Measurements from ENCODE around the gene EVX1.

EVX1 gene

GRCh38 chr7:27235387-27236311 is 7.0 kb upstream of the EVX1 start:
- DNase-seq (ENCODE audit: low spot score), result no peak

- no peak for DNase-seq (ENCODE audit: low spot score)
Measured at GRCh38 chr7:27237735-27238334, 4.8 kb upstream of the EVX1 start.

GRCh38 chr7:27238979-27239386 is 3.6 kb upstream of the EVX1 start:
- no peak for DNase-seq (ENCODE audit: low spot score)

DNA sequence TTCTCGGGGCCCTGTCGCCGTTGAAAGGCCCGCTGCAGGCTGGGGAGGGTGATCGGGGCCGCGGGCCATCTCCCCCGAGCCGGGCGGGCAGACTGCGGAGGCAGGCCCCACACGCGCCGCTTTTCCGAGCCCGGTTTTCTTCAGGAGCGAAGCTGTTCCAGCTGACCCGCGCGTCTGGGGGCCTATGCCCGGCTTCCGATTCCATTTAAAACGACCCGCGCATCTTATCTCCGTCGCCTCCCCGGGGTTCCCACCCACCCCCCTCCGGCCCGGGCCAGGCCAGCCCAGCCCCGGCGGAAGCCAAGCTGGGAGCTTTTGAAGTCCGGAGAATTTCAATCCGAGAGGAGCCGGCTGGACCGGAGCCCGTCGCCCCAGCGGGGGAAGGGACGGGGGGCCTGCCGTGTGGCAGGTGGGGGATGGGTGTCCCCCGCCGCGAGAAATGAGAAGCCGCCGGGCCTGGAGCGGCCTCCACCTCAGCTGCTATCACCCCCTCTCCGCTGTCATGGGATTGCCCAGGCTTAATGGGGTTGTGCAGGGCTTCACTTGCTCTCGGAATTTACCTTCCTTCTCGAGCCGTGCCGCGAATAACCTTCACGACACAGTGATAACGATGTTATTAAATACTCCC is 3.1 kb upstream of the EVX1 start:
- DNase-seq (ENCODE audit: low spot score), result peak; percentile 10

GRCh38 chr7:27240015-27240731 is 2.4 kb upstream of the EVX1 start:
- DNase-seq (ENCODE audit: low spot score), result no peak

DNA sequence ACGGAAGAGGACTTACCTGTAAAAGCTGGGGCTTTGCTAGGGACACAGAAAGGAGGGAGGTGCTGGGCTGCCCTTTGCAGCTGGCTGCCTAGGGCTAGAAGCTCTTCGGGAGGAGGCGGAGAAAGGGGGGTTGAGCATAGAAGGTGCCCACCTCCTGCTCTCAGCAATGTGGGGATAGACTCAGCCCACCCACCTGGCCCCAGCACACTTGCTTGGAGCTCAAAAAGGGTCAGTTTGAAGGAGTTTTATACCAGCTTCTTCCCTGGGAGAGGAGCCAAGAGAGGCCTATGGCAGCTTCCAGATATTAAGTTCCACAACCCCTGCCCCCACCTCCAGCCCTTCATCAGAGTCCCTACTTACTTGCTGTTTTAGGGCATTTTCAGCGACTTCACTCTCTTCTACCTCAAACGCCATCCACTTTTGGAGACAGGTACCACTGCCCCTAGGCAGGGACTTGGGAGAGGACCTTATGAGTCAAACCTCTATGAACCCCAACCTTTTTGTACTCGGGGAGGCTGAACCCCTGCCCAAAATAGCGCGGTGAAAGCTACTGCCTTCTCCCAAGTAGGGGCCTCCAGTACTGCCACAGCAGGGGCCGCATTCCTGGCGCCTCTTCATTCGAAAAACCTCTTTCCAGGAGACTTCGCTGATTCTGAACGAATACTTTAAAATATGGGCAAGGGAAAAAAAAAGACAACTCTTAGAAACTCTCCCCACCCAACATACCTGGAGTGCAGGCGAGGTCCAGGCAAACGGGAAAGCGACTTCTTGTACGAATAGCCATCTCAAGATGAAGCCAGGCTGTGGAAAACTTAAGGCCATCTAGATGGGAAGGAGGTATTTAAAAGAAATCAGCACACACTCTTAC is 1.2 kb upstream of the EVX1 start:
- no peak for DNase-seq (ENCODE audit: low spot score)

- DNase-seq (ENCODE audit: low spot score), result no peak
Measured at GRCh38 chr7:27242154-27242553, 448 bp upstream of the EVX1 start.

DNA sequence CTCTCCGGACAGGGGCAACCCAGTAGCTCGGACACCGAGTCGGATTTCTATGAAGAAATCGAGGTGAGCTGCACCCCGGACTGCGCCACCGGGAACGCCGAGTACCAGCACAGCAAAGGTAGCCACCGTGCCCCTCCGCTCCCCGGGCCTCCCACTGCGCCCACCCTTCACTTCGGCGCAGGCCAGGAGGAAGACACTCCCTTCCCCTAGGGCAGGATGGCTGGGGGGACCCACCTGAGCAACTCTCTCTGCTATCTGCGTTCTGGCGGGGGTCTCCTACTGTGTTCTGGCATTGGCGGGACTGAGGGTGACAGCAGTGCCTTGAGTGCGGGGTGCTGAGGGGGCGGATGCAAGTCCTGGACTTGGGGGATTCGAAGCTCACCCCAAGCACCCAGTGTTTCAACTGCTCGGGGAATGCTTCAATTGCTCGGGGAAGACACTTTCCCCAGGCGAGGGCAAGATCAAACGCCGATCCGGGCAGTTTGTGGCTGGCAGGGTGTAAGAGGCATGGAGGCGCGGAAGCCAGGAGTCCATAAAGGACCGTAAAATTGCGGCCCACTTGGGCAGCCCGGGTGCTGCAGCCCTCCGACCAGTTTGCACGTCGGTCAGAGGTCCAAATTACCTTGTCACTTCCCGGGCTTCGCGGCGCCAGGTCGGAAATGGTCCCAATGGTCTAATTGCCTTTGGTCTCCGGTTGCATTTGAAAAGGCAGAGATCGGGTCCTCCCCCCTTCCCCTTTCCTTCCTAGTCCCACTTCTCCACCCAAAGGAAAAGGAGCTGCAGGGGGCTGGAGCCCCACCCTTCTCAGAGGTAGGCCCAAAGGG is 950 bp downstream of the EVX1 start:
- no peak for DNase-seq (ENCODE audit: low spot score)

GRCh38 chr7:27244488-27245123 is 2.0 kb downstream of the EVX1 start:
- no peak for DNase-seq (ENCODE audit: low spot score)

- DNase-seq (ENCODE audit: low spot score), result no peak
Measured at GRCh38 chr7:27245124-27245797, 2.7 kb downstream of the EVX1 start.

DNA sequence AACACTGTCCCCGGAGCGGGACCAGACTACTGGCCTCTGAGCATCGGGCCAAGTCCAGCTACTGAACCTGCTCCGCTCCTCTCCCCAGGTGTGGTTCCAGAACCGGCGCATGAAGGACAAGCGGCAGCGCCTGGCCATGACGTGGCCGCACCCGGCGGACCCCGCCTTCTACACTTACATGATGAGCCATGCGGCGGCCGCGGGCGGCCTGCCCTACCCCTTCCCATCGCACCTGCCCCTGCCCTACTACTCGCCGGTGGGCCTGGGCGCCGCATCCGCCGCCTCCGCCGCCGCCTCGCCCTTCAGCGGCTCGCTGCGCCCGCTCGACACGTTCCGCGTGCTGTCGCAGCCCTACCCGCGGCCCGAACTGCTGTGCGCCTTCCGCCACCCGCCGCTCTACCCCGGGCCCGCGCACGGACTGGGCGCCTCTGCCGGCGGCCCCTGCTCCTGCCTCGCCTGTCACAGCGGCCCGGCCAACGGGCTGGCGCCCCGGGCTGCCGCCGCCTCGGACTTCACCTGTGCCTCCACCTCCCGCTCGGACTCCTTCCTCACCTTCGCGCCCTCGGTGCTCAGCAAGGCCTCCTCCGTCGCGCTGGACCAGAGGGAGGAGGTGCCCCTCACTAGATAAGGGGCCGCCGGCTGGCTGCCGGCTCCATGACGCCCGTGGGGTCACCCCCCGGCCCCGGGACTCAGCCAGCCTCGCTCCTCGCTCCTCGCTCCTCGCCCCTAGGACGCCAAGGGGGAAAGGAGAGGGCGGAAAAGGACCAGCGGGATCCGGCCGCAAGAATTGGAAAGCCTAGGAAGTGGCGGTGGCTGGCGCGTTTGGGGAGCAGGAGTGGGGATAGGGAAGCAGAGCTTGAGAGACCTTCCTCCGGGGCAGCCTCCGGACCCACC is 3.4 kb downstream of the EVX1 start:
- DNase-seq (ENCODE audit: low spot score), result no peak

GRCh38 chr7:27247000-27247399 is 4.4 kb downstream of the EVX1 start:
- no peak for DNase-seq (ENCODE audit: low spot score)

DNA sequence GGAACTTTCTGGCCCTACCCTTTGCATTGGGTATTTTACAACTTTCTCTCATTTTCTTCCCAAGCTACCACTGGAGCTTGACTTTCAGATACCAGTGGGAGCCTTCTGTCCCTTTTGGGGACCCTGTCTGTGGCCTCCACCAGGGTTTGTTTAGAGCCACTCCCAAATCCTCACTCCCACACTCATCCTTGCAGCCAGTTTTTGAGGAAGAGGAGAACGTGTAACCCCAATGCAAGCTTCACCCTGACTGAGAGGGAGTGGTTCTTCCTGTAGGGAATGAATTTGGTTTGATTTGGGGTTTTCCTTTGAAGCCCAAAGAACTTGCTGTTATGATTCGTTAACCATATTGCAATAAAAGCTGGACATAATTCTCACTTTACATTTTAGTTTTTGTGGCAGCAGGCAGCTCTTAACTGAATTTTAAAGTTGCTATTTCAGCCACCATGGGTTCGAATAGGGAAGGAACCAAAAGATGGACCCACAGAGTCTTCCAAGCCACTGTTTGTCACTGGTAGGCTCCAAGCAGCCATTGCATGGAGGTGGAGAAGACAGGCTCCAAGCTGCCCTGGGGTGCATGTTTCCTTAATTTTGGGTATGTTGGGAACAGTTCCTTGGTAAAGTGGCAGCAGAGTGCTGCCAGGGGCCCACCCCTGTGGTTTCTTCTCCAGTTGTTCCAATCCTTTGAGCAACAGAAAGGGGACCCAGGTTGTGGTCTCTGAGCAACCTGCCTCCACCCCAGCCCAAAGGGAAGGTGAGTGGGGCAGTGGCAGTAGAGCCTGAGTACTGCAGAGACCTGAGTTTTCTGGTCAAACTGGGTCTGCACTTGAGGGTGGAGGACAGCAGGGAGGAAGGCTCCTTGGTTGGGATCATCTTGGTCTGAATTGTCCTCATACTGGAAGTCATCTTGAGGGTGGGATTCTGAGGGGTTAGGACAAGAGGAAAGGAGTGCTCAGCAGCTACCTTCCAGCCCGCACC is 5.1 kb downstream of the EVX1 start:
- no peak for DNase-seq (ENCODE audit: low spot score)

DNA sequence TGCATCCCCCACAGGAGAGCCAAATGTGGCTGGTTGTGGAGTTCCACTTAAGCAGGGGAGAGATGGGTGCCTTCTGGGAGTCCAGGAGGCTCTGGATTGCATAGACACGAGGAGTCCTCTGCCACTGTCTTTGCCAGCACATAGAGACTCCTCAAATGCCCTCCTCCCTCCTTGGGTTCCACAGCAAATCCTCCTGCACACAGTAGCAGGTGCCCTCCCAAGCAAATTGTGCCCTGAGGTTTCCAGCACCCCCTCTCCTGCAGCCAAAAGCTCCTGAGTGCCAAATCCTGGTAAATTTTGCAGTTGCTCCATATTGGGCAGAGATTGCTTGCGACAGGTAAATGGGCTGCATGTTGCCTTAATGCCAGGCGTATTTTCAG is 5.8 kb downstream of the EVX1 start:
- DNase-seq (ENCODE audit: low spot score), result no peak

- no peak for DNase-seq (ENCODE audit: low spot score)
Measured at GRCh38 chr7:27248911-27249723, 6.5 kb downstream of the EVX1 start.

Measured in AG08396 (cell line).